Panc1 (cell line): ENCODE measurements around the gene FBXO10. TPM values are rescaled to one million over a fixed set of nuclear protein-coding genes. Genes with fewer than 3 reads are reported as not detected.
"Not testable (repeated sequence)": the region's sequence is repeated elsewhere in the genome, so short reads cannot be mapped to it uniquely, and the experiment has no call there.

Experiments
- ATAC-seq: fragments of 200-7000 bp; cut with Tn5 transposase; 2 replicates; pipeline ENCODE4 v1.9.1; 2020; ENCODE audit warnings: mild to moderate bottlenecking, moderate library complexity
- BruUV-seq: library from RNA; stranded (reverse); fragments of 400-500 nt; replicated peaks from 2 replicates; lab custom pipeline; 2021; lab: Mats Ljungman, UMichigan
- CTCF ChIA-PET: fragments of 300-600 bp; sonication (Branson Sonifier 250); formaldehyde crosslinking; loops from one replicate; lab custom pipeline; 2022; ENCODE audit warnings: antibody characterized with exemption; lab: Charles Lee
- POLR2A ChIA-PET: fragments of 300-600 bp; sonication (Branson Sonifier 250); formaldehyde crosslinking; loops from one replicate; lab custom pipeline; 2022; ENCODE audit warnings: antibody characterized with exemption; lab: Charles Lee
- DNase-seq: peaks from one replicate; pipeline ENCODE4 v3.0.0-alpha.2; 2010; ENCODE audit warnings: low read depth, low spot score
- H3K27ac ChIP-seq: 2 replicates; pipeline ENCODE4 v1.5.1; 2011; ENCODE audit warnings: mild to moderate bottlenecking, low read length, inconsistent platforms
- H3K27me3 ChIP-seq: fragments of 200-500 bp; sonication (Bioruptor generic); 2 replicates; pipeline ENCODE4 v1.6.0; 2014; ENCODE audit warnings: low read length, inconsistent platforms; ENCODE audit not compliant: control insufficient read depth, insufficient read depth
- H3K36me3 ChIP-seq: fragments of 200-500 bp; sonication (Bioruptor generic); 2 replicates; pipeline ENCODE4 v1.5.1; 2014; ENCODE audit warnings: inconsistent platforms, mild to moderate bottlenecking, low read length, moderate library complexity; ENCODE audit not compliant: control insufficient read depth, insufficient read depth
- H3K4me1 ChIP-seq: 2 replicates; pipeline ENCODE4 v1.5.1; 2011; ENCODE audit warnings: inconsistent platforms, mild to moderate bottlenecking, low read length, moderate library complexity; ENCODE audit not compliant: control insufficient read depth, insufficient read depth
- H3K4me3 ChIP-seq, 2 experiments: 2 replicates each; pipeline ENCODE4 v1.5.1; 2011 to 2012; ENCODE audit warnings: low read depth in 2 of 2, low read length in 2 of 2, mild to moderate bottlenecking in 2 of 2, inconsistent platforms in 1 of 2, moderate library complexity in 1 of 2
- H3K9me3 ChIP-seq: fragments of 200-500 bp; sonication (Bioruptor generic); 2 replicates; pipeline ENCODE4 v1.5.1; 2014; ENCODE audit warnings: low read depth, mild to moderate bottlenecking, inconsistent platforms, low read length, moderate library complexity; ENCODE audit not compliant: control insufficient read depth, insufficient read depth
- CTCF ChIP-seq: fragments of 450-650 bp; IDR thresholded peaks from 2 replicates; pipeline ENCODE4 v1.5.1; 2017; ENCODE audit warnings: mild to moderate bottlenecking
- POLR2AphosphoS5 ChIP-seq: IDR thresholded peaks from 2 replicates; pipeline ENCODE4 v1.6.1; 2012; ENCODE audit warnings: mild to moderate bottlenecking, low read depth, low read length, moderate library complexity
- SIN3A ChIP-seq: IDR thresholded peaks from 2 replicates; pipeline ENCODE4 v1.6.1; 2012; ENCODE audit warnings: low read depth, mild to moderate bottlenecking, low read length, moderate library complexity, borderline replicate concordance; ENCODE audit not compliant: insufficient read depth
- TCF7L2 ChIP-seq: IDR thresholded peaks from 2 replicates; pipeline ENCODE4 v1.6.1; 2011; ENCODE audit warnings: mild to moderate bottlenecking, low read depth, low read length, inconsistent platforms
- in situ Hi-C: cut with HindIII; loops from 2 replicates; pipeline ENCODE4 v1.10.0; 2016; ENCODE audit warnings: low sequenced_read_pairs, low pct_unique_long_range_greater_than_20kb
- intact Hi-C: fragments of 100-400 bp; cut with micrococcal nuclease; formaldehyde crosslinking; loops from one replicate; pipeline ENCODE4 v1.10.0; 2022; ENCODE audit not compliant: unreplicated experiment
- total RNA-seq: library from RNA; stranded (reverse); gene quantifications from one replicate; pipeline ENCODE4 v1.2.1, GENCODE V29; 2021; ENCODE audit not compliant: unreplicated experiment

The FBXO10 gene
- total RNA-seq, 1 experiment from 2014 or later: 39.8 TPM

DNA sequence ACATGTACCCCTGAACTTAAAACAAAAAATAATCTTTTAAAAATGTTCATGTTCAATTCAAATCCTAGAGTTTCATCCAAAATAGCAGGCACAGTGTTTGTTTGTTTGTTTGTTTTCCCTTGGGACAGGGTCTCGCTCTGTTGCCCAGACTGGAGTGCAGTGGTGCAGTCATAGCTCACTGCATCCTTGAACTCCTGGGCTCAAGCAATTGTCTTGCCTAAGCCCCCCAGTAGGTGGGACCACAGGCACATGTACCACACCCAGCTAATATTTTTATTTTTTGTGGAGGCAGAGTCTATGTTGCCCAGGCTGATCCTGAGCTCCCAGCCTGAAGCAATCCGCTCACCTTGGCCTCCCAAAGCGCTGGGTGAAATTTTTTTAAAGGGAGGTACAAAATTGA, 95.4 kb downstream of the FBXO10 start:
- Histone ChIP-seq H3K4me1 (peaks cover 19% of the 10 kb centered on the region), H3K9me3 (no peaks in the 10 kb centered on the region), H3K27ac (peak overlapping the region; percentile 48; the same call in 1 of the 2 replicates), H3K4me3 (no peak overlapping the region), H3K27me3 (no peaks in the 10 kb centered on the region), H3K36me3 (no peaks in the 10 kb centered on the region)
- intact Hi-C loops: no loop called here
- DNase-seq (no peak), ATAC-seq (no peak)
- ChIA-PET POLR2A (no interaction called here), CTCF (interaction anchor here (0.6 to 1.5 kb wide), 5 partner anchors 15 to 423 kb away, joined by 3 to 5 read pairs (median 3); partner anchors contain the start of gene SLC25A51)
- no peak for TF ChIP-seq CTCF
- no peak for TF ChIP-seq POLR2AphosphoS5
- no TSS peak for BruUV-seq
- in situ Hi-C loops: no loop called here

- ATAC-seq, CTCF ChIA-PET, H3K27me3 ChIP-seq, H3K36me3 ChIP-seq, DNase-seq, H3K4me3 ChIP-seq, in situ Hi-C loops, BruUV-seq, POLR2A ChIA-PET: not testable (repeated sequence)
- Histone ChIP-seq H3K27ac (peak overlapping the region; percentile 52; the same call in 1 of the 2 replicates), H3K9me3 (peaks cover 16% of the 10 kb centered on the region), H3K4me1 (peaks cover 17% of the 10 kb centered on the region)
- intact Hi-C loops: loop anchor here (10.0 kb wide), 1 partner anchor 267 kb away; no protein-coding TSS in a partner anchor
Observed at GRCh38 chr9:37477987-37478619, 98.1 kb downstream of the FBXO10 start.

GRCh38 chr9:37477443-37477842, 98.7 kb downstream of the FBXO10 start:
- Histone ChIP-seq H3K27ac (peak overlapping the region; percentile 52; the same call in 1 of the 2 replicates), H3K4me1 (peaks cover 21% of the 10 kb centered on the region), H3K9me3 (peaks cover 16% of the 10 kb centered on the region)
- DNase-seq, CTCF ChIA-PET, in situ Hi-C loops, POLR2A ChIA-PET, ATAC-seq, H3K36me3 ChIP-seq, H3K4me3 ChIP-seq, BruUV-seq, H3K27me3 ChIP-seq: not testable (repeated sequence)
- intact Hi-C loops: loop anchor here (10.0 kb wide), 1 partner anchor 267 kb away; no protein-coding TSS in a partner anchor

- ChIA-PET CTCF (no interaction called here), POLR2A (no interaction called here)
- H3K27ac ChIP-seq: peak overlapping the region; percentile 52; the same call in 1 of the 2 replicates
- H3K27me3 ChIP-seq: no peaks in the 10 kb centered on the region
- ATAC-seq (no peak), DNase-seq (no peak)
- in situ Hi-C loops: no loop called here
- H3K9me3 ChIP-seq: peaks cover 16% of the 10 kb centered on the region
- no TSS peak for BruUV-seq
- TF ChIP-seq CTCF (no peak), SIN3A (no peak), TCF7L2 (no peak)
- no peak overlapping the region for H3K4me3 ChIP-seq
- intact Hi-C loops: loop anchor here (10.0 kb wide), 1 partner anchor 268 kb away; no protein-coding TSS in a partner anchor
- peaks cover 23% of the 10 kb centered on the region for H3K4me1 ChIP-seq
- no peaks in the 10 kb centered on the region for H3K36me3 ChIP-seq
Observed at GRCh38 chr9:37476930-37477329, 99.2 kb downstream of the FBXO10 start.
